H1 (cell line): ENCODE data around the gene GIPC1. TPM values are rescaled to one million over a fixed set of nuclear protein-coding genes. Genes with fewer than 3 reads are reported as not detected.
A peak's percentile ranks its signal among the peaks of the same experiment; 100 is the strongest.

ENCODE experiments used
- CTCF ChIA-PET: fragments of 300-600 bp; sonication (Branson Sonifier 250); formaldehyde crosslinking; loops from one replicate; lab custom pipeline; 2021; ENCODE audit not compliant: partially characterized antibody; lab: Charles Lee
- POLR2A ChIA-PET: fragments of 300-600 bp; sonication (Branson Sonifier 250); formaldehyde crosslinking; loops from one replicate; lab custom pipeline; 2021; ENCODE audit warnings: inconsistent platforms; ENCODE audit not compliant: partially characterized antibody; lab: Charles Lee
- DNase-seq, 2 experiments: peaks; one replicate each; pipeline versions ENCODE4 v3.0.0 to v3.0.0-alpha.2; 2010 to 2022; ENCODE audit warnings: low spot score in 2 of 2, low read depth in 1 of 2, mixed read lengths in 1 of 2
- FAIRE-seq: peaks from 2 replicates; lab custom pipeline; 2011; peaks lifted over from hg19 to GRCh38; lab: Jason Lieb, UNC
- H2AFZ ChIP-seq: 2 replicates; pipeline ENCODE4 v1.8.1; 2012; ENCODE audit warnings: low read length, inconsistent platforms
- H2AK5ac ChIP-seq: 2 replicates; pipeline ENCODE4 v1.6.1; 2013; ENCODE audit warnings: low read depth, low read length
- H2BK120ac ChIP-seq: replicated peaks from 2 replicates; pipeline ENCODE3; 2013; ENCODE audit warnings: low read depth, low read length, inconsistent platforms
- H2BK12ac ChIP-seq: 2 replicates; pipeline ENCODE4 v1.6.1; 2013; ENCODE audit warnings: low read depth, low read length
- H2BK15ac ChIP-seq: 2 replicates; pipeline ENCODE4 v1.6.1; 2013; ENCODE audit warnings: low read length
- H2BK20ac ChIP-seq: 2 replicates; pipeline ENCODE4 v1.6.1; 2013; ENCODE audit warnings: low read length
- H2BK5ac ChIP-seq: 2 replicates; pipeline ENCODE4 v1.6.1; 2013; ENCODE audit warnings: low read depth, low read length
- H3K14ac ChIP-seq: 2 replicates; pipeline ENCODE4 v1.6.1; 2013; ENCODE audit warnings: inconsistent platforms; ENCODE audit not compliant: insufficient read length
- H3K18ac ChIP-seq: 2 replicates; pipeline ENCODE4 v1.6.1; 2013; ENCODE audit warnings: low read length; ENCODE audit errors: extremely low read depth
- H3K23ac ChIP-seq: 2 replicates; pipeline ENCODE4 v1.6.1; 2013; ENCODE audit warnings: inconsistent platforms; ENCODE audit not compliant: insufficient read length
- H3K23me2 ChIP-seq: 2 replicates; pipeline ENCODE4 v1.6.1; 2013; ENCODE audit warnings: low read depth, low read length
- H3K27ac ChIP-seq: 2 replicates; pipeline ENCODE4 v1.6.1; 2011; ENCODE audit warnings: low read depth, low read length, inconsistent platforms
- H3K27me3 ChIP-seq, 4 experiments: replicated peaks in 1 of 4; 1 replicate in 1 of 4; 2 replicates in 3 of 4; pipeline versions ENCODE4 v1.6.1 to v1.8.1; 2011 to 2013; ENCODE audit warnings: low read length in 3 of 4, mild to moderate bottlenecking in 3 of 4, inconsistent platforms in 2 of 4, mixed read lengths in 2 of 4, moderate library complexity in 1 of 4; ENCODE audit not compliant: control insufficient read depth in 3 of 4, insufficient read depth in 3 of 4; ENCODE audit errors: extremely low read depth in 1 of 4
- H3K36me3 ChIP-seq, 4 experiments: 2 replicates each; pipeline versions ENCODE4 v1.6.1 to v1.8.1; 2011 to 2013; ENCODE audit warnings: mild to moderate bottlenecking in 4 of 4, low read length in 3 of 4, moderate library complexity in 2 of 4, control low read depth in 1 of 4, inconsistent platforms in 1 of 4; ENCODE audit not compliant: insufficient read depth in 4 of 4, control insufficient read depth in 2 of 4
- H3K4ac ChIP-seq: replicated peaks from 2 replicates; pipeline ENCODE3; 2013; ENCODE audit warnings: low read length, low read depth, mixed read lengths, inconsistent platforms; ENCODE audit not compliant: insufficient read length
- H3K4me1 ChIP-seq, 4 experiments: replicated peaks in 1 of 4; 1 replicate in 1 of 4; 2 replicates in 3 of 4; pipeline versions ENCODE4 v1.6.1 to v1.8.1; 2011 to 2013; ENCODE audit warnings: low read length in 3 of 4, inconsistent platforms in 2 of 4, mixed read lengths in 1 of 4; ENCODE audit not compliant: insufficient read depth in 4 of 4, control insufficient read depth in 3 of 4
- H3K4me2 ChIP-seq, 2 experiments: 2 replicates each; pipeline versions ENCODE4 v1.6.1 to v1.8.1; 2011 to 2013; ENCODE audit warnings: low read depth in 2 of 2, low read length in 2 of 2, control low read depth in 1 of 2, inconsistent platforms in 1 of 2, mild to moderate bottlenecking in 1 of 2; ENCODE audit not compliant: insufficient read depth in 1 of 2
- H3K4me3 ChIP-seq, 4 experiments: fragments of 200-600, 300-600 bp in 1 of 4; sonication (generic), shearing (Covaris generic), sonication (Bioruptor Twin) in 1 of 4; 2 replicates each; pipeline versions ENCODE4 v1.5.1 to v1.8.1; 2011 to 2016; ENCODE audit warnings: low read length in 4 of 4, low read depth in 3 of 4, control low read depth in 2 of 4, inconsistent platforms in 2 of 4, mild to moderate bottlenecking in 2 of 4, mixed read lengths in 1 of 4, moderate library complexity in 1 of 4; ENCODE audit not compliant: insufficient read depth in 2 of 4; ENCODE audit errors: extremely low read depth in 1 of 4
- H3K56ac ChIP-seq: replicated peaks from 2 replicates; pipeline ENCODE3; 2013; ENCODE audit warnings: low read depth, mild to moderate bottlenecking, mixed read lengths, low read length, inconsistent platforms; ENCODE audit not compliant: insufficient read length
- H3K79me1 ChIP-seq: 2 replicates; pipeline ENCODE4 v1.6.1; 2013; ENCODE audit warnings: low read depth, low read length, control low read depth
- H3K79me2 ChIP-seq, 2 experiments: 2 replicates each; pipeline versions ENCODE4 v1.6.1 to v1.8.1; 2012 to 2013; ENCODE audit warnings: low read length in 2 of 2, mild to moderate bottlenecking in 2 of 2, inconsistent platforms in 1 of 2; ENCODE audit not compliant: insufficient read depth in 2 of 2, control insufficient read depth in 1 of 2
- H3K9ac ChIP-seq, 4 experiments: replicated peaks in 1 of 4; 1 replicate in 1 of 4; 2 replicates in 3 of 4; pipeline versions ENCODE4 v1.6.1 to v1.8.1; 2011 to 2013; ENCODE audit warnings: low read depth in 3 of 4, low read length in 3 of 4, control low read depth in 2 of 4, mild to moderate bottlenecking in 2 of 4, moderate library complexity in 2 of 4, inconsistent platforms in 1 of 4; ENCODE audit errors: extremely low read depth in 1 of 4
- H3K9me3 ChIP-seq, 2 experiments: 2 replicates each; pipeline versions ENCODE4 v1.6.1 to v1.8.1; 2012 to 2013; ENCODE audit warnings: mild to moderate bottlenecking in 2 of 2, moderate library complexity in 2 of 2, control low read depth in 1 of 2, inconsistent platforms in 1 of 2, low read depth in 1 of 2, low read length in 1 of 2, mixed read lengths in 1 of 2; ENCODE audit not compliant: insufficient read depth in 2 of 2
- H4K20me1 ChIP-seq, 2 experiments: replicated peaks in 1 of 2; 2 replicates each; pipeline versions ENCODE3 to v1.8.1; 2011 to 2013; ENCODE audit warnings: inconsistent platforms in 2 of 2, low read length in 2 of 2, mild to moderate bottlenecking in 1 of 2; ENCODE audit not compliant: insufficient read depth in 2 of 2, control insufficient read depth in 1 of 2
- H4K5ac ChIP-seq: 2 replicates; pipeline ENCODE4 v1.6.1; 2013; ENCODE audit warnings: low read length, low read depth, mixed read lengths, inconsistent platforms; ENCODE audit not compliant: insufficient read length
- H4K8ac ChIP-seq: 2 replicates; pipeline ENCODE4 v1.8.0; 2013; ENCODE audit warnings: mild to moderate bottlenecking, moderate library complexity, low read length, inconsistent platforms; ENCODE audit not compliant: insufficient read depth; ENCODE audit errors: extremely low read depth
- H4K91ac ChIP-seq: replicated peaks from 2 replicates; pipeline ENCODE3; 2013; ENCODE audit warnings: low read length, mixed read lengths, inconsistent platforms; ENCODE audit not compliant: insufficient read length
- CBX8 ChIP-seq: fragments of 300-800, 300-1000 bp; sonication (generic); IDR thresholded peaks from 2 replicates; pipeline ENCODE4 v1.7.1; 2016; ENCODE audit warnings: low read depth, low read length, borderline replicate concordance
- CHD2 ChIP-seq: IDR thresholded peaks from 2 replicates; pipeline ENCODE4 v1.6.1; 2012; ENCODE audit warnings: low read length, improper control_type of control experiment
- GABPA ChIP-seq: IDR thresholded peaks from 2 replicates; pipeline ENCODE4 v1.6.1; 2011; ENCODE audit warnings: mild to moderate bottlenecking, low read length, moderate library complexity, borderline replicate concordance; ENCODE audit not compliant: insufficient read depth
- HDAC6 ChIP-seq: IDR thresholded peaks from one replicate; pipeline ENCODE4 v1.7.1; 2012; ENCODE audit warnings: low read depth, mild to moderate bottlenecking, inconsistent platforms, low read length, moderate library complexity
- MAX ChIP-seq: IDR thresholded peaks from 2 replicates; pipeline ENCODE4 v1.6.1; 2012; ENCODE audit warnings: inconsistent platforms
- NANOG ChIP-seq: IDR thresholded peaks from 2 replicates; pipeline ENCODE4 v1.6.1; 2011; ENCODE audit warnings: low read length, low read depth, mild to moderate bottlenecking, inconsistent platforms; ENCODE audit not compliant: insufficient read depth, poor library complexity, severe bottlenecking
- TCF12 ChIP-seq: IDR thresholded peaks from 2 replicates; pipeline ENCODE4 v1.6.1; 2011; ENCODE audit warnings: low read depth, mild to moderate bottlenecking, low read length
- WGBS, 2 experiments: shearing (Covaris generic) in 1 of 2; methylation state at CpG; one replicate each; pipeline versions ENCODE4 v1.1.6 to v1.1.7; 2013 to 2015; ENCODE audit warnings: low lambda C conversion rate in 2 of 2, mixed read lengths in 2 of 2, inconsistent platforms in 1 of 2, low coverage in 1 of 2, missing lambda C conversion rate in 1 of 2; ENCODE audit not compliant: insufficient replicate concordance in 2 of 2, insufficient coverage in 1 of 2, insufficient read length in 1 of 2; ENCODE audit errors: extremely low coverage in 1 of 2, missing lambda C conversion rate in 1 of 2; 5-methylcytosine and 5-hydroxymethylcytosine counted together
- polyA plus RNA-seq, 7 experiments: library from polyadenylated mRNA; depleted of rRNA in 3 of 7; stranded (reverse) in 5 of 7; unstranded in 2 of 7; fragments of >200 nt in 5 of 7; fragments of 200-250 nt in 2 of 7; gene quantifications; 1 replicate in 5 of 7; 2 replicates in 1 of 7; 4 replicates in 1 of 7; pipeline versions ENCODE4 v1.2.1 to v1.2.3, GENCODE V29; 2011 to 2013; ENCODE audit warnings: missing spikeins in 2 of 7, mixed read lengths in 2 of 7
- total RNA-seq: library from RNA; stranded (reverse); fragmentation: NEBNext Ultra II Directional; extraction: Animal tissue kit (Norgen Biotek cat#: 25700); gene quantifications from 2 replicates; pipeline ENCODE4 v1.2.1, GENCODE V29; 2021

Gene GIPC1
- total and polyA plus RNA-seq, 2 of the 8 experiments (the other 6 are each of a cell fraction or from before 2014, with no cell fraction given): 65.6 to 72.0 TPM

DNA sequence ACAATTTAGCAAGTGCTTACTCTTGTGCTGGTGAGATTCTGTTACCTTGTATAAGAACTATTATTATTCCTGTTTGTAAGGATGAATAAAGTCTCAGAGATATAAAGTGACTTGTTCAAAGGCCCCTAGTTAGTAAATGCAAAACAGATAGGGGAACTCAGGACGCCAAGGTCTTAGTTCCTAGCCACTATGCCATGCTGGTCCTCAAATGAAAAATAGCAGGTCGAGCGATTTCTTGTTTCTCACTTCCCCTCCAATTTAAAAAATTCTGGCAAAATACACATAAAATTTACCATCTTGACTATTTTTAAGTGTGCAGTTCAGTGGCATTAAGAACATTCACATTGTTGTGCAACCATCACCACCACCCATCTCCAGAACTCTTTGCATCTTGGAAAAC lies 34.6 kb upstream of the GIPC1 start:
- 78% methylated on average over 3 of the region's 3 CpGs; no CpG with 5 or more reads in 1 of the 2 experiments for WGBS, 2 experiments
- TF ChIP-seq HDAC6: no peak
- TF ChIP-seq MAX: no peak
- TF ChIP-seq TCF12: no peak
- no peak for TF ChIP-seq CHD2
- TF ChIP-seq NANOG: no peak
- no peak for TF ChIP-seq GABPA
- TF ChIP-seq CBX8: no peak

More for the DNA sequence above, 34.6 kb upstream of the GIPC1 start:
- Histone ChIP-seq H3K4ac (no peak overlapping the region), H3K14ac (no peak overlapping the region), H3K23ac (no peak overlapping the region), H4K8ac (no peak overlapping the region), H2AFZ (no peak overlapping the region), H3K23me2 (peaks cover 4% of the 10 kb centered on the region), H2BK120ac (no peak overlapping the region), H3K4me2 (peak overlapping the region; percentile 73 to 90; a peak in 3 of 4 replicates), H3K27me3 (no peaks in the 10 kb centered on the region), H4K5ac (no peak overlapping the region), H3K18ac (no peak overlapping the region), H2BK15ac (0 out of 2 replicates have a peak overlapping the region, but pooled peaks have one; percentile 29), H2AK5ac (no peak overlapping the region), H3K79me2 (peaks cover 7 to 45% of the 10 kb centered on the region in 2 experiments), H3K9ac (no peak overlapping the region; a peak in 1 of 7 replicates), H2BK5ac (no peak overlapping the region), H2BK12ac (no peak overlapping the region), H4K20me1 (peaks cover 0 to 6% of the 10 kb centered on the region in 2 experiments), H3K4me3 (peak overlapping the region in 3 of 4 experiments; percentile 75 to 98 (median 86); a peak in 5 of 8 replicates), H3K27ac (no peak overlapping the region), H3K36me3 (no peaks in the 10 kb centered on the region), H2BK20ac (no peak overlapping the region), H3K79me1 (peaks cover 10% of the 10 kb centered on the region), H3K9me3 (no peaks in the 10 kb centered on the region), H3K56ac (no peak overlapping the region), H4K91ac (no peak overlapping the region), H3K4me1 (peaks cover 0 to 2% (median under 1%) of the 10 kb centered on the region in 4 experiments; a peak in 3 of 7 replicates)
- ChIA-PET POLR2A (interaction anchor here (2.3 kb wide), 1 partner anchor 12 kb away, joined by 16 read pairs; the partner anchor contains the start of gene DNAJB1), CTCF (interaction anchor here (1.3 to 1.6 kb wide), 2 partner anchors 26 to 50 kb away, joined by 3 read pairs; no protein-coding TSS in a partner anchor)
- FAIRE-seq: no peak
- no peak for DNase-seq
